ENCODE data around the gene SPTBN1.

SPTBN1 gene

GRCh38 chr2:54626884-54627283 lies 170.8 kb downstream of the SPTBN1 start:
- no peak for TF ChIP-seq CTCF (IDR thresholded peaks at IDR 0.05; ENCODE audit: insufficient read depth, low read depth, low read length, missing control alignments)
- DNase-seq (ENCODE audit: low read depth) = no peak
- H3K4me3 ChIP-seq (ENCODE audit: low read depth, low read length) = no peak overlapping the region

GRCh38 chr2:54627973-54628372 lies 171.8 kb downstream of the SPTBN1 start:
- H3K4me3 ChIP-seq (ENCODE audit: low read depth, low read length) = no peak overlapping the region
- no peak for DNase-seq (ENCODE audit: low read depth)
- TF ChIP-seq CTCF (IDR thresholded peaks at IDR 0.05; ENCODE audit: insufficient read depth, low read depth, low read length, missing control alignments) = no peak

- no peak overlapping the region for H3K4me3 ChIP-seq (ENCODE audit: low read depth, low read length)
- DNase-seq (ENCODE audit: low read depth) = no peak
- TF ChIP-seq CTCF (IDR thresholded peaks at IDR 0.05; ENCODE audit: insufficient read depth, low read depth, low read length, missing control alignments) = no peak
Measured at GRCh38 chr2:54628418-54628817, 172.3 kb downstream of the SPTBN1 start.

GRCh38 chr2:54628957-54629356 lies 172.8 kb downstream of the SPTBN1 start:
- no peak for TF ChIP-seq CTCF (IDR thresholded peaks at IDR 0.05; ENCODE audit: insufficient read depth, low read depth, low read length, missing control alignments)
- H3K4me3 ChIP-seq (ENCODE audit: low read depth, low read length) = no peak overlapping the region
- no peak for DNase-seq (ENCODE audit: low read depth)

GRCh38 chr2:54629390-54629789 lies 173.3 kb downstream of the SPTBN1 start:
- TF ChIP-seq CTCF (IDR thresholded peaks at IDR 0.05; ENCODE audit: insufficient read depth, low read depth, low read length, missing control alignments) = no peak
- H3K4me3 ChIP-seq (ENCODE audit: low read depth, low read length) = no peak overlapping the region
- no peak for DNase-seq (ENCODE audit: low read depth)

GRCh38 chr2:54629914-54630857 lies 174.1 kb downstream of the SPTBN1 start:
- H3K4me3 ChIP-seq (ENCODE audit: low read depth, low read length) = no peak overlapping the region
- peak; percentile 53 for DNase-seq (ENCODE audit: low read depth)
- no peak for TF ChIP-seq CTCF (IDR thresholded peaks at IDR 0.05; ENCODE audit: insufficient read depth, low read depth, low read length, missing control alignments)
